ENCODE measurements around the gene BCAP29. TPM values are rescaled to one million over a fixed set of nuclear protein-coding genes. Genes with fewer than 3 reads are reported as not detected.

Gene BCAP29
- total RNA-seq, 1 donor from 2014 or later = 103 TPM

DNA sequence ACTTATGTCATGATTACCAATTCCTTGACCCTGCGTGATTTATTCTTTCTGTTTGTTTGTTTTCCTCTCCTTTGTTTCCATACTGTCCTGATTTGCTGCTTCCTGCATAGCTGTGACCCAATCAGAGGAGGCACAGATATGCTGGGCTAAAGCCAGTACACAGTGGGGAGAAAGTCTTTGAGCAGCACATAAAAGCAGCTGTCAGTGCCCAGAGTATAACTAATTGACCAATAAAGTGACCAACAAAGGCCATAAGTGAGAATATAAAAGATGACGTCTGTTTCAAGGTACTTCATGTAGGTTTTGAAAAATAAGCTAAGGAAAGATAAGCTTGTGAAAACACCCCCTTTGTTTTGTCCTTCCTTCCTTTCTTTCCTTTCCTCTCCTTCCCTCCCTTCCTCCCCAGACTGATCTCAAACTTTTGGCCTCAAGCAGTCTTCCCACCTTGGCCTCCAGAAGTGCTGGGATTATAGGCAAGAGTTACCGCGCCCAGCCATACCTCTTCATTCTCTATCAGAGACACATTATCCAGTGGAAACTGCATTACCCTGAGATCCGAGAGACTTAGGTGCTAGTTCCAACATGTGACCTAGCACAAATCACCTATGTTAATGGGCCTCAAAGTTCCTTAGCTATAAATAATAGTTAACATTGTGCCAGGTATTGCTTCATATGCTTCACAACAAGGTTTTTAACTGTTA lies 17.0 kb downstream of the BCAP29 start:
- no peaks in the 10 kb centered on the region for H3K27me3 Mint-ChIP-seq (ENCODE audit: insufficient read depth, low read depth)
- no peaks in the 10 kb centered on the region for H3K9me3 Mint-ChIP-seq
- Histone ChIP-seq H3K4me2 (no peak overlapping the region), H3K9me3 (ENCODE audit: low read depth) (no peaks in the 10 kb centered on the region), H3K79me2 (ENCODE audit: low read depth) (no peaks in the 10 kb centered on the region), H2AFZ (replicated peaks) (no peak overlapping the region), H4K20me1 (ENCODE audit: low read depth) (no peaks in the 10 kb centered on the region), H3K27ac (no peak overlapping the region), H3K9ac (no peak overlapping the region), H3K36me3 (no peaks in the 10 kb centered on the region), H3F3A (ENCODE audit: low read depth) (peaks cover 14% of the 10 kb centered on the region), H3K4me3 (no peak overlapping the region), H3K4me1 (no peaks in the 10 kb centered on the region), H3K27me3 (no peaks in the 10 kb centered on the region)
- peaks cover 13% of the 10 kb centered on the region for H3K36me3 Mint-ChIP-seq
- no peak for TF ChIP-seq EZH2 (IDR thresholded peaks at IDR 0.05)
- no peak overlapping the region for H3K27ac Mint-ChIP-seq
- no peak for DNase-seq (ENCODE audit: low spot score)
- no peak overlapping the region for H3K4me3 Mint-ChIP-seq
- H3K4me1 Mint-ChIP-seq = no peaks in the 10 kb centered on the region

DNA sequence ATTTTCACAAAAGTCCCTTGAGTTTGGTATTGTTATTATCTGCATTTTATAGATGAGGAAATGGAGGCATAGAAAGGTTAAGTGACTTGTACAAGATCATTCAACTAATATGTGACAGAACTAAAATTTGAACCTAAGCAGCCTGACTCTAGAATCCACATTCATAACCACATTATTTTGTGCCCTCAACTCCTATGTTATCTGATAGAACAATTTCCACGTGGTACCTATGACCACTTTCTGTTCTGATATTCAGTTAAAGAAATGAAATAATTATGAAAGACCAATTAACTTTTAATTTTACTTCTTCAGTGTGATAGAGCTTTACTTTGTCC lies 17.5 kb downstream of the BCAP29 start:
- no peak for TF ChIP-seq EZH2 (IDR thresholded peaks at IDR 0.05)
- TF ChIP-seq EZH2phosphoT487 (IDR thresholded peaks at IDR 0.05) = no peak
- no peak for TF ChIP-seq CTCF (IDR thresholded peaks at IDR 0.05)
- Histone ChIP-seq H3K9me3 (ENCODE audit: low read depth) (no peaks in the 10 kb centered on the region), H3F3A (ENCODE audit: low read depth) (peaks cover 14% of the 10 kb centered on the region), H2AFZ (replicated peaks) (no peak overlapping the region), H3K27me3 (no peaks in the 10 kb centered on the region), H3K9ac (no peak overlapping the region), H3K36me3 (no peaks in the 10 kb centered on the region), H3K4me3 (no peak overlapping the region), H3K4me2 (no peak overlapping the region), H3K4me1 (no peaks in the 10 kb centered on the region), H4K20me1 (ENCODE audit: low read depth) (no peaks in the 10 kb centered on the region), H3K27ac (no peak overlapping the region), H3K79me2 (ENCODE audit: low read depth) (no peaks in the 10 kb centered on the region)
- Mint-ChIP-seq H3K4me3 (no peak overlapping the region), H3K27me3 (ENCODE audit: insufficient read depth, low read depth) (no peaks in the 10 kb centered on the region), H3K9me3 (no peaks in the 10 kb centered on the region), H3K27ac (no peak overlapping the region), H3K4me1 (no peaks in the 10 kb centered on the region), H3K36me3 (peaks cover 13% of the 10 kb centered on the region)
- no peak for DNase-seq (ENCODE audit: low spot score)

DNA sequence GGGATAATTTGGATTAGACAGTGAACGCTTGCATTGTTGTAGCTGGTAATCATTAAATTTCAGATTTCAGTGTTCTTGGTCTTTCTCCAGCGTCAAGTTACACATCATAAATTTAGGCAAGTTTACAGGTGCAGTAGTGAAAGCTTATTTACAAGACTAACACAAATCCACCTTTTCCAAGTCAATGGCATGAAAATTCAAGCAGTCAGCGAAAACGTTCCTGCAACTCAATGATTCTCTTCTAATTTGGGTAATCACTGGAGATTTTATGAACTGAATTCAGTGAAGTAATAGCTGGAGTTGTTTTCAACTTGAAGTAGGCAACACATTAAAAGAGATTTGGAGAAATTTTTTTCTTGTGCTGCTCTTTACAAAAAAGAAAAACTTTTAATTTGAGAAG lies 17.9 kb downstream of the BCAP29 start:
- H3K9me3 ChIP-seq (ENCODE audit: low read depth) = no peaks in the 10 kb centered on the region
- Mint-ChIP-seq H3K36me3 (peaks cover 13% of the 10 kb centered on the region), H3K4me3 (no peak overlapping the region), H3K27ac (no peak overlapping the region), H3K27me3 (ENCODE audit: insufficient read depth, low read depth) (no peaks in the 10 kb centered on the region), H3K9me3 (no peaks in the 10 kb centered on the region), H3K4me1 (no peaks in the 10 kb centered on the region)
- no peak overlapping the region for H3K9ac ChIP-seq
- H3K4me3 ChIP-seq = no peak overlapping the region
- H3K27ac ChIP-seq = no peak overlapping the region
- H3K4me2 ChIP-seq = no peak overlapping the region
- H2AFZ ChIP-seq (replicated peaks) = no peak overlapping the region
- no peak for TF ChIP-seq EZH2 (IDR thresholded peaks at IDR 0.05)
- TF ChIP-seq EZH2phosphoT487 (IDR thresholded peaks at IDR 0.05) = no peak
- no peak for TF ChIP-seq CTCF (IDR thresholded peaks at IDR 0.05)
- H3K4me1 ChIP-seq = no peaks in the 10 kb centered on the region
- no peaks in the 10 kb centered on the region for H3K79me2 ChIP-seq (ENCODE audit: low read depth)
- H3K36me3 ChIP-seq = no peaks in the 10 kb centered on the region
- H4K20me1 ChIP-seq (ENCODE audit: low read depth) = no peaks in the 10 kb centered on the region
- H3K27me3 ChIP-seq = no peaks in the 10 kb centered on the region
- H3F3A ChIP-seq (ENCODE audit: low read depth) = peaks cover 14% of the 10 kb centered on the region
- DNase-seq (ENCODE audit: low spot score) = no peak

- no peaks in the 10 kb centered on the region for H3K9me3 Mint-ChIP-seq
- no peak overlapping the region for H2AFZ ChIP-seq (replicated peaks)
- DNase-seq (ENCODE audit: low spot score) = no peak
Observed at GRCh38 chr7:107599262-107599661, 19.2 kb downstream of the BCAP29 start.

More at GRCh38 chr7:107599262-107599661, 19.2 kb downstream of the BCAP29 start:
- Histone ChIP-seq H3K27me3 (no peaks in the 10 kb centered on the region), H3K9me3 (ENCODE audit: low read depth) (no peaks in the 10 kb centered on the region), H3F3A (ENCODE audit: low read depth) (peaks cover 14% of the 10 kb centered on the region), H3K27ac (no peak overlapping the region), H3K36me3 (no peaks in the 10 kb centered on the region), H3K79me2 (ENCODE audit: low read depth) (no peaks in the 10 kb centered on the region), H3K9ac (no peak overlapping the region), H3K4me2 (no peak overlapping the region), H4K20me1 (ENCODE audit: low read depth) (no peaks in the 10 kb centered on the region), H3K4me3 (no peak overlapping the region), H3K4me1 (no peaks in the 10 kb centered on the region)
- TF ChIP-seq EZH2 (IDR thresholded peaks at IDR 0.05) = no peak
- TF ChIP-seq EZH2phosphoT487 (IDR thresholded peaks at IDR 0.05) = no peak
- TF ChIP-seq CTCF (IDR thresholded peaks at IDR 0.05) = no peak
- Mint-ChIP-seq H3K27me3 (ENCODE audit: insufficient read depth, low read depth) (no peaks in the 10 kb centered on the region), H3K4me3 (no peak overlapping the region), H3K4me1 (no peaks in the 10 kb centered on the region), H3K36me3 (peaks cover 9% of the 10 kb centered on the region), H3K27ac (no peak overlapping the region)
